ENCODE results near the gene DBNL.

DBNL gene

GRCh38 chr7:44079331-44080021 lies 35.0 kb downstream of the DBNL start:
- no peak for DNase-seq

GRCh38 chr7:44080118-44080517 lies 35.6 kb downstream of the DBNL start:
- no peak for DNase-seq

- DNase-seq: no peak
Measured at GRCh38 chr7:44080686-44081265, 36.3 kb downstream of the DBNL start.

DNA sequence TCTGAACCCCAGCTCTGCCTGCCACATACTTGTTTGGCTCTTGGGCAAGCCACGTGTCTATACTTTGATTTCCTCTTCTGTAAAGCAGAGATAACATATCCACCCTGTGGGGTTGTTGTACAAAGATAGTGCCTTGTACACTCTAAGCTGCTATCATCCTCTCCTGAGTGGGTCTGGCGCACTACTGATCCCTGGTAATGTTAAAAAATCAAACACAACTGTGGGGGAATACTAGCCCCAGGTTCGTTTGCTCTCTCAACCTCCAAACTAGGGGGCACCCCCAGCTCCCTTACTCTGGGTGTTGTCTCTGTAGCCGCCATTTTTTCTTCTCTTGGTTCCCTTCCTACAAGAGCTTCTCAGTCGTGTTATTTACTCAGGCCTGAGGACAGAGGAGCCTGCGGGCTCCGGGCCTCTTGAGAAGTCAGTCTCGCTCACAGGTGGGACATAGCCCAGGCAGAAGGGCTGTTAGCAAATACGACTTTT lies 36.8 kb downstream of the DBNL start:
- no peak for DNase-seq

GRCh38 chr7:44082541-44083207 lies 38.2 kb downstream of the DBNL start:
- peak; percentile 99 for DNase-seq

GRCh38 chr7:44083796-44084195 lies 39.3 kb downstream of the DBNL start:
- no peak for DNase-seq

DNA sequence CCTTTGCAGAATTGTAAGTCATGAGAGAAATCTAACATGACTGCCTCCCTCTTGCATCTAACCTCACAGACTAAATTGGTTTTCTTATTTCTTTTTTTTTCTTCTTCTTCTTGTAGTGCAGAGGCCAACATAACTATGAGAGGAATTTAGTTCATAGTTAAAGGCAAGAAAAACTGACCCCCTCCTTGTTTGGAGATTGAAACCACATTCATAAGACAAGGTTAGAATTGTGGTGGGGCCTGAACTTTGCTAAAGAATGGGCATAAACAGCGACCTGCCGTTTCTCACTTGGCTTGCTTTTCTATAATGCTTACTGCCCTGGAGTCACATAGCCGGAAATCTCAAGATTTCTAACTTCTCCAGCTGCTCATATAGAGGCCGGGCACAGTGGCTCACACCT lies 40.2 kb downstream of the DBNL start:
- peak; percentile 33 for DNase-seq

DNA sequence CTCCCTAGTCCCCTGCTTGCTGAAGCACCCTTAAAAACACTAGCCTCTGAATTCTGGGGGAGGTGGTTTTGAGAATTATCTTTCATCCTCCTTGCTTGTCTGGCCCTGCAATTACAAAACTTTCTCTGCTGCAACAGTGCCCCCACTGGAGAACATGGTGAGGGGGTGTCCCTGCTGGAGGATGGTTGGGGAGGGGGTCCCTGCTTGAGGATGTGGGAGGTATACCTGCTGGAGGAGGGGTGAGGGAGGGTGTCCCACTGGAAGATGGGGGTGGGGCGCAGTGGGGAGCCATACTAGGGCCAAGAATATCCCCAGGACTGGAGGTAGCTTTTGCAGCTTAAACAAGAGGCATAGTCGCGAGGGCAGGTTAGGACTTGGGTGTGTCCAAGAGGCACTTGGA lies 41.0 kb downstream of the DBNL start:
- DNase-seq: no peak

DNA sequence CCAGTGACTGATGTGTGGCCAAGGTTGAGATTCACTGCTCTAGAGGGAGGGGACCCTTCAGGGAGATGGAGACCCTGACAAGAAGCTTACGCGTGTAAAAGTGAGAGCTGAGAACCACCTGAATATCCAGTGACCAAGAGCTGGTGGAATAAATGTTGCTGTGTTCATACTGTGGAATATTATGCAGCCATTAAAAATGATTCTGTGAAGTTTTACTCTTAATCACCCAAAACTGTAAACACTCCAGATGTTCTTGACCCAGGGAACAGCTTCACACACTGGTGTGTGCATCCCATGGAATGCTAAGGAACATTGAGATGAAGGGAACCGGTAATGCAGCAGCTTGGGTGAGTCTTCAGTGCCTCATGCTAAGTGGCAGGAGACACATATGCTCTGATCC lies 42.1 kb downstream of the DBNL start:
- no peak for DNase-seq

- peak; percentile 89 for DNase-seq
Measured at GRCh38 chr7:44087911-44088838, 43.7 kb downstream of the DBNL start.

DNA sequence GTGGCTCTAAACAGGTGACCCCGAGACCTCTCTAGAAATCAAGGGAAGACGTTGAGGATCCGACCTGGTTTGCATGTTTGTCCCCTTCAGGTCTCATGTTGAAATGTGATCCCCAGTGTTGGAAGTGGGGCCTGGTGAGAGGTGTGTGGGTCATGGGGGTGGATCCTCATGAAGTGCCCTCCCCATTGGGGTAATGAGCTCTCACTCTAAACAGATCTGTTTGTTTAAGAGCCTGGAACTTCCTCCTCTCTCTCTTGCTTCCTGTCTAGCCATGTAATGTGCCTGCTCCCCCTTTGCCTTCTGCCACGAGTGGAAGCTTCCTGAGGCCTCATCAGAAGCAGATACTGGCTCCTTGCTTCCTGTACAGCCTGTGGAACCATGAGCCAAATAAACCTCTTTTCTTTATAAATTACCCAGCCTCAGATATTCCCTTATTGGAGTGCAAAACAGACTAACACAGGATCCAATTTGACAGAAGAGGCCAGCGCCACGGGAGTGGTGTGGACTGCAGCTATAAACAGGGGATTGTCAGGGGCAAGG lies 48.7 kb downstream of the DBNL start:
- no peak for DNase-seq

GRCh38 chr7:44094365-44094764 lies 49.9 kb downstream of the DBNL start:
- DNase-seq: no peak

DNA sequence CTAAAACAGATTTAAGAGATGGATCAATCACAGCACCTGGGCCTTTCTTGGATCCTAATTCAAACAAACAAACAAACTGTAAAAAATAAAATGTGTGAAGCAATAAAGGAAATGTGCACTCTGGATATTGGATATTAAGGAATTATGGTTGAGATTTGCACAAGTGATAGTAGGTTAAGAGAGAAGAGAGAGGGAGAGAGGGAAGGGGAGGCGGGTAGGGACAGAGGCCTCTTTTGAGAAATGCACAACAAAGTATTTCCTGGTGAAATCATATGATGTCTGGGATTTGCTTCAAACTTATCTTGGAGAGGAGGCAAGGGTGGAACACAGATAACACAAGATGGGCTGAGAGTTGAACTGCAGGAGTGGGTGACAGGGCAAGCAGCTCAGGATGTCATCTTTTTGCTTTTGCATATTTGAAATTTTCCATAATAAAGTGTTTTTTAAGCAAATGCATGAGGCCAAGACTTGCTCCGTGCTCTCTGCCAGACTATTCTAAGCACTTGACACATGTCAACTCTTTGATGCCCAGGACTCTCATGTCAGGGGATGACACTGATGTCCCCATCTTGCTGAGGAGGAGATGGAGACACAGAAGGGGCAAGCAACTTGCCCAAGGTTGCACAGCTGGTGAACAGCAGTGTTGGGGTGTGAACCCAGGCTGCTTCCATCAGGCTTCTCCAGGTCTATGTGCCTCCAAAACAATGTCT lies 50.5 kb downstream of the DBNL start:
- DNase-seq: no peak

DNA sequence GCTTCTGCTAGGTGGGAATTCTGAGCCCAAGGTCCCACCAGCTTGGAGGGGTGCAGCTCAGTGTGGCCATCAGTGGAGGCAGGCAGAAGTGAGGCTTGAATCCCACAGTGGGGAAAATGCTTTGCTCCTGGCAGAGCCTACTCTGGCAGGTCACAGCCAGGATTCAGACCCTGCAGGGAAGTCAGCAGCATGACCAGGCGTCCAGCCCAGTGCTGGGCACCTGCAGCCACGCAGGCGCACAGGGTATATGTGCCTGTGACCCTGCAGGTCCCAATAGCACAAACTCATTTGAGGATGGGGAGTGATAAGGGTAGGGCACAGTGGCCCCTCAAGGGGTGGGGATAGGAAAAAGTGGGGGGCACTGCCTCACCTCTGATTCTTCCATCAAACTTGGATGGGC lies 51.3 kb downstream of the DBNL start:
- DNase-seq: no peak

DNA sequence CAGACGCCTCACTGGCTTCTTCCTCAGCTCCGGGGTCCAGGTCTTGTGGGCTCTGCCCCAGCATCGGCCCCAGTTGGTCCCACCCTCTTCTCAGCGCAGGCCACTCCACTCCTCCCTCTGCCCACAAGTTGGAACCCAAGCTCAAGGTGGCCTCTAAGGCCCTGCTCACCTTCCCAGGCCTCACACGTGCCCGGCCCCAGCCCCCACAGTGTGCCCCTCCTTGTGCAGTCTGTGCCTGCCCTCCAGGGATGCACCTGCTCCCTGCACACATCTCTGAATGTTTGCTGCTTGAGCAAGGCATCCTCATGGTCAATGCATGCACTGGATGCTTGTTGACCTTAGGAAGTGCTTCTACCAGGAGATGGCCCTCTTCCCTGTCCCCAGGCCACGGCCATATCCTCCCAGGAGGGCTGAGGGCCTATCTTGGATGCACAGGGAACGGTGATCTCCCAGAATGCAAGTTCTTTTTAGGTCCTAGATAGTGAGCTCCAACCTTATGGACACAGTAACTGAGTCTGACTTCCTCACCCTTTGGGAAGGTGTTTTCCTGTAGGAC lies 51.9 kb downstream of the DBNL start:
- no peak for DNase-seq

DNA sequence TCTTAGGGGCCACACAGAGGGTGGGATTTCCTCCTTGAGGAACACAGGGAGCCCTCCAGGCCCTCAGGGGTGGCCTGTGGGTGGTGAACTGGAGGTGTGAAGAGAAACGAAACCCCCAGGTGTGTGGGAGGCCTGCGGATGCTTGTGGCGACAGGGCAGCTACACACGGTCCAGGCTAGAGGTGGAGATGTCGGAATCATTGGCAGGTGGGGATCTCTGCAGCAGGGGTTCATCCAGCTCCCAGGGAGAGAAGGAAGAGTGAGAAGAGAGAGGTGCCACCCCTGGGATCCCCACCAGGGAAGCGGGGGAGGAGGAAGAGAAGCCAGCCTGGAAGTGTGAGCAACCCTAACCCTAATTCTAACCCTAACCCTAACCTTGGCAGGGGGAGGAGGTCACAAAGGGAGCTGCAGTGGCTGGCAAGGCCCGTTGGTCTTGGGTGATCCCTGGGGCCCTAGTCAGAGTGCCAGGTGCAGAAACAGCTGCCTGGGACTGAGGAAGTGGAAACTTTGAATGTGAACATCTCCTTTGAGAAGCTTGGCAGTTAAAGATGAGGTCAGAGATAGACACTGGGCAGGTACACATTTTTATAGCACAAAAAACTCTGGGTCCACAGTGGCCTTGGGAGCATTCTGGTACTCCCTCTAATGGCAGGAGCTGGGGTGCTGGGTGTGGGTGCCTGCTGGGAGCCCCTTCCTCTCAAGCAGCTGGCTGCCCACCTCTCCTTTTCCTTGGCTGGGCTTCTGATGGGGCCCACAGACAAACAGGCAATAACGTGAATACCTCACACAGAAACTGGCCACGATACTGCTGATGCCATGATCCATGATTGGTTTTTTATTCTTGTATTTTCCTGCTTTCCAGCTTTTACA lies 52.8 kb downstream of the DBNL start:
- no peak for DNase-seq

DNA sequence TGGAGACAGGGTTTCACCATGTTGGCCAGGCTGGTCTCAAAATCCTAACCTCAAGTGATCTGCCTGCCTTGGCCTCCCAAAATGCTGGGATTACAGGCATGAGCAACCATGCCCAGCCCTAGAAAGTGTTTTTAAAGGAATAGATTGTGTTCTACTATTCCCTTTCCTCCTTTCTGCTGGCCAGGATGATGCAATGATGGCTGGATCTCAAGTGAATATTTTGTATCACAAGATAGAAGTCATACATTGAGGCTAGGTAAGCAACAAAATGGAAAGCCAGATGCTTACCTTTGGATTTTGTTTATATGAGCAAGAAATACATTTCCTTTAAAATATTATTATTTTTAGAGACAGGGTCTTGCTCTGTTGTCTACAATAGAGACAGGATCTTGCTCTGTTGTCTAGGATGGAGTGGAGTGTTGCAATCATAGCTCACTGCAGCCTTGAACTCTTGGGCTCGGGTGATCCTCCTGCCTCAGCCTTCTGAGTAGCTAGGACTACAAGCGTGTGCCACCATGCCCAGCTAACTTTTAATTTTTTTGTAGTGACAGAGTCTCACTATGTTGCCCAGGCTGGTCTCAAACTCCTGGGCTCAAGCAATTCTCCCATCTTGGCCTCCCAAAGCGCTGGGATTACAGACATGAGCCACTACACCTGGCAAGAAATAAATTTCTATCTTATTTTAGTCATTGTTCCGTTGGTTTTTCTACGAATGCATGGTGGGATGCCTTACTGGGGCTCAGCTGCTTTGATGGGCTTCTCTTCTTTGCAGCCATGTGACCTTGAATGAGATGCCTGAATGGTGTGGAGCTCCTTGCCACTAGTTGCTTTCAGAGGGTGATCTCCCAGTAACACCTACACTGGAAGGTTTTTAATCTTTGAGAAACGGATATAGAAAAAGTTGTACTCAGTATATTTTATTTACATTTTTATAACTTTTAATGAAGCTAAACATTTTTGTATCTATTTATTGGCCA lies 53.9 kb downstream of the DBNL start:
- DNase-seq: no peak

GRCh38 chr7:44099669-44100068 lies 55.2 kb downstream of the DBNL start:
- peak; percentile 9 for DNase-seq

GRCh38 chr7:44100458-44101302 lies 56.2 kb downstream of the DBNL start:
- peak; percentile 49 for DNase-seq

Measured in fibroblast of skin of right quadriceps (primary cell).